CD4-positive, alpha-beta T cell treated with Interleukin-17A for 4 hours (primary cell): ENCODE results near the gene TRIM29.
"Not testable (repeated sequence)": the region's sequence is repeated elsewhere in the genome, so short reads cannot be mapped to it uniquely, and the experiment has no call there.

Experiments
- DNase-seq: peaks from one replicate; pipeline ENCODE4 v3.0.0-alpha.2; 2020; ENCODE audit warnings: mixed read lengths

The TRIM29 gene, protein sequence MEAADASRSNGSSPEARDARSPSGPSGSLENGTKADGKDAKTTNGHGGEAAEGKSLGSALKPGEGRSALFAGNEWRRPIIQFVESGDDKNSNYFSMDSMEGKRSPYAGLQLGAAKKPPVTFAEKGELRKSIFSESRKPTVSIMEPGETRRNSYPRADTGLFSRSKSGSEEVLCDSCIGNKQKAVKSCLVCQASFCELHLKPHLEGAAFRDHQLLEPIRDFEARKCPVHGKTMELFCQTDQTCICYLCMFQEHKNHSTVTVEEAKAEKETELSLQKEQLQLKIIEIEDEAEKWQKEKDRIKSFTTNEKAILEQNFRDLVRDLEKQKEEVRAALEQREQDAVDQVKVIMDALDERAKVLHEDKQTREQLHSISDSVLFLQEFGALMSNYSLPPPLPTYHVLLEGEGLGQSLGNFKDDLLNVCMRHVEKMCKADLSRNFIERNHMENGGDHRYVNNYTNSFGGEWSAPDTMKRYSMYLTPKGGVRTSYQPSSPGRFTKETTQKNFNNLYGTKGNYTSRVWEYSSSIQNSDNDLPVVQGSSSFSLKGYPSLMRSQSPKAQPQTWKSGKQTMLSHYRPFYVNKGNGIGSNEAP

DNA sequence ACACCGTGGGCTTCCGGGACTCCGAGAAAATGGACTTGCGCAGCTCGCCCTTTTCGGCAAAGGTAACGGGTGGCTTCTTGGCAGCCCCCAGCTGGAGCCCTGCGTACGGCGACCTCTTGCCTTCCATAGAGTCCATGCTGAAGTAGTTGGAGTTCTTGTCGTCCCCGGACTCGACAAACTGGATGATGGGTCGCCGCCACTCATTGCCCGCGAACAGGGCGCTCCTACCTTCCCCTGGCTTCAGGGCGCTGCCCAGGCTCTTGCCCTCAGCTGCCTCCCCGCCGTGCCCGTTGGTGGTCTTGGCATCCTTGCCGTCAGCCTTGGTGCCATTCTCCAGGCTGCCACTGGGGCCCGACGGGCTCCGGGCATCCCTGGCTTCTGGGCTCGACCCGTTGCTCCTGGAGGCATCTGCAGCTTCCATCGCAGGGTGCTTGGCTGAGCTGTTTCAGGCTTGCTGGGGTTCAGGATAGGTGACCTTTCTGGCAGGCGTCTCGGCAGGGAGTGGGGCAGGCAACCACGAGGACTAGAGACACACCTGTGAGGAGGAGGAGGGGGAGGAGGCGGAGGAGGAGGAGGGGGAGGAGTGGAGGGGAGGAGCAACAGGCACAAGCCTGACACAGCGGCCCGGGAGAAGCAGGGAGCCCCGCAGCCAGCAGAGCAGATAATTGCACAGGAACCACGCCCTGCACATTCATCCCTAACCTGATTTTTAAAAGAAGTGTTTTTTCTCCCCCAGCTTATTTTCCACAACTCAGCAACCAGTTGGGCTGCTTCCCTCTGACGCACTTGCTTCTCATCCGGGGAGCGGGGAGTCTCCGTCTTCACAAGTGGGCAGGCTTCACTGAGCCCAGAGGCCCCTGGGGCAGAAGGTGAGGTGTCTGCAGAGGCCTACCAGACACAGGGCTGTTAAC lies at the start of gene TRIM29:
TRIM29 (minus strand) TSS at position 503 of the 911 bp plus-strand sequence; CDS start at position 421, 82 bp downstream.
- no peak for DNase-seq

DNA sequence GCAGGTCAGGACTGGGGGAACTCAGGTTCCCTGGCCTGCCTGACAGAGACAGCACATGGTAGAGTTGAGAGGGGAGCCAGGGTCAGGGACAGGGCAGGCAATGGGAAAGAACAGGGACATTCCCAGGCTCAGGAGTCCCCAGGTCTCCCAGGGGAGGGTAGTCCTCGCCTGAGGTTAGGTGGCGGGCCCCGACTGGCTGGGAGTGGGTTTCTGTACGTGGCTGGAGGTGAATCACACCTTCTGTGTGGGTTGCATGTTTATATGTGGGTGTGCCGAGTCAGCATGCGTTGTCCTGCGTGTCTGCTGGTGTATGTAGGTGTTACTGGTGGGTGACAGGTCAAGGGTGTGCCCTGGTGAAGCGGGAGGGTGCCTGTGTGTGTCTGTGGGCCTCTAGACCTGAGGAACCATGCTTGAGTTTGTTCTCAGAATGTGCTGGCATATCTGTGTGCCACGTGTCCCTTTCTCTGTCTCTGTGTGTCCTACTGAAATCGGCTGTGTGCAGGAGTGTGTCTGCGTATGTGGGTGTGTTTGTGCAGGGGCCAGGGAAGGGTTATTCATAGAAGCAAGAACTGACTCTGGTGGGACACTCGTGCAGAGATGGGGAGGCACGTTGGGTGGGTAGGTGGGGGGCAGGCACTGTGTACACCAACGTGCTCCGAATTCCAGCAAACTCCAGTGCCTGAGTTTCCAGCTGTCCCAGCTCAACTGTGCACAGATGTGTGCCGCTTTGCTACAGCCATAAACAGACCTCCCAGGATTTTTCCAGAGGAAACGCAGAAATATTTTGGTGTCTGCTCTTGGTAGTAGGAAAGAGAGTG lies 49.1 kb upstream of the TRIM29 start:
- no peak for DNase-seq

DNA sequence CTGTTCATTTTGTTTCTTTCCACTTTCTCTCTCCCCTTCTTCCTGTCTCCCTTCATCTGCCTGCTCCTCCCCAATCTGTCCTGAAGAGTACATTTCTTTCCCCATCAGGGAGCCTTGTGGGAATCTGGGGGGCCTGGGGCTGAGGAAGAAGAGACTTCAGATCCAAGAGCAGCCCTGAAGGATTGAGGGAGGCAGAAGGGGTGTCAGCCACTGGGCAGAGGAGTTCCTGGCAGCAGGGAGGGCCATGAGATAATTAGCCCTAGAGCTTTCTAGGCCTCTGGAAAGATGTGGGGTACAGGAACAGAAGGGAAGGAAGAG lies 48.5 kb upstream of the TRIM29 start:
- no peak for DNase-seq

DNA sequence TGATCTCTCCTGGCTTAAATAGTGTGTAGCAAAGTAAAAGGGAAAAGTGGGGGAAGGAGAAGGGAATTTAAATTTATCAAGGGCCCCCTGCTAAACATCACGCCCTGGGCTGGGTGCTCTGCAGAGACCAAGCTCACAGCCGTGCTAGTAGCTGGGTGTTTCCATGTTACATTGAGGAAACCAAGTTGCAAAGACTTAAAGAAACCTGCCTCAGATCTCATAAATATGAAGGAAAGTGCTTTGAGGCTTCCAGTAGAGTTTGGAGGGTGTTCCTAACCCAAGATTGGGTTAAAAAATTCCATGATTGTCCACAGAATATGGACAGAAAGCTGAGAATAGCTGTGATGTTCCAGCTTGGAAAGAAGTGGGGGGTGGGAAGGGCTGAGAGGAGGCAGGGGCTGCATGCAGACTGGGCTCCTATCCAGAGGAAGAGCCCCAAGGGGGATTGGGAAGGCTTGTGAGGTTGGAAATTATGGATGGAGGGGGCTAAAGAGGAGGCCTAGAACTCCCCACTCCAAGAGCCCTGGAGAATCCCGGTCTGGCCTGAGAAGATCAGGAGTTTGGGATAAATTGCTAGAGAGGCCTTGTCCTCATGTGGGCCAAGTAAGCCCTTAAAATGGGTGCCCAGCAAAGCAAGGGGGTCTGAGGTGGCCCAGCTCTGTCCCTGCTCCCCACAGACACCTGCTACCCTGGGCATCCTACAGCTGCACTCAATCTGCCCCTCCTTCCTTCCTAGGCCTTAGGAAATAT lies 48.0 kb upstream of the TRIM29 start:
- DNase-seq: no peak

DNA sequence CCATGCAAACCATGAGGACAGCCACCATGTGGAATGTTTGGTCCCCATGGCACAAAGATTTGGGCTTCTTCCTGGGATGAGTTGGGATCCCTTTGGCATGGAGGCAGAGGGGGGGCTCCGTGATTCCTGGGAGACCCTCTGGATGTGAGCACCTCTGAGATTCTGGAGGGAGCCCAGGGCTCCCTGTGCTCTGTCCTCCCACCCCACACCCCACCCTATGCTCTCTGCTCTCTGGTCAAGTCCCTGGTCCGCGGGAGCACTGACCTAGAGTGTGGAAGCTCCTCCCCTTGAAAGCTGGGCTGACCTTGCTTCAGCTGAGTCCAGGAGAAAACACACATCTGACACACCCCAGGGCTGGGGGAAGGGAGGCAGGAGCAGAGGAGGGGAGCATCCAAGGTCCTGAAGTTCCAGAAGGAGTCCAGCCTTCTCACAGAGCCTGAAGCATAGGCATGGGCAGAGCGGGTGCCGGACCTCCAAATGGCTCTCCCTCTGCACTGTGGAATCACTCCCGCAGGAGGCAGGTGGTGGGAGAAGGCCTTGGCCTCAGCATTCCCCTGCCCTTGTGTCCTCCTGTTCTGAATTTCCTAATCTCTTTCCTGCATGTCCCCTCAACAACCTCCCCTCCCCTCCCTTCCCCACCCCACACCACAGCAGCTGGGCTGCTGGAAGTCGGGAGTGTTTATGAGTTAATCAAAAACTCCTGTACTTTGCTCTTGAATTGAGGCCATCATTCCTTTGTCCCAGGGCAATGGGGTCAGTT lies 47.2 kb upstream of the TRIM29 start:
- no peak for DNase-seq

DNA sequence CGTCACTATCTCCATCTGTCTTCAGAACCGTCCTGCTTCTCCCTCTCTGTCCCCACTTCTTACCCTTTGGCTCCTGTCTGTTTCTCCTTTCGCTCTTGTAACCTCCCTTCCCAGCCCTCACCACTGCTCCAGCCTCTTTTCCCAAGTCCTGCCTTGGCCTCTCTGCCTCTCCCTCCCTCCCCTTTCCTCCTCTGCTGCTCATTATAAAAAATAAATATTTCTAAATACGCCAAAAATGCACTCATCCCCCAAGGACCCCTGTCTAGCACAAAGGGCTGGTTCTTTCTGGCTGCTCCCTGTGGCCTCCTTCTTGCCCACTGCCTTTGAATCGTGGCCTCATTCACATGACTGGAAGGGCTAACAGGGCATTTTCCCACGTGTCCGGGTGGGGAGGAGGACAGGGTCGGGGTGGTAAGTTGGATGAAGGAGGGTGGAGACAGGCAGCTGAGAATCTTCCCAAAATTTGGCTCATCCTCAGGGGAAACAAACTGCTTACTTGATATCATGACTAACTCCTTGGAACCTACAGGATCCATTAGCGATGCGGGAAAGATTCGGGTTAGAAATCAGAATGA lies 46.5 kb upstream of the TRIM29 start:
- DNase-seq: no peak

DNA sequence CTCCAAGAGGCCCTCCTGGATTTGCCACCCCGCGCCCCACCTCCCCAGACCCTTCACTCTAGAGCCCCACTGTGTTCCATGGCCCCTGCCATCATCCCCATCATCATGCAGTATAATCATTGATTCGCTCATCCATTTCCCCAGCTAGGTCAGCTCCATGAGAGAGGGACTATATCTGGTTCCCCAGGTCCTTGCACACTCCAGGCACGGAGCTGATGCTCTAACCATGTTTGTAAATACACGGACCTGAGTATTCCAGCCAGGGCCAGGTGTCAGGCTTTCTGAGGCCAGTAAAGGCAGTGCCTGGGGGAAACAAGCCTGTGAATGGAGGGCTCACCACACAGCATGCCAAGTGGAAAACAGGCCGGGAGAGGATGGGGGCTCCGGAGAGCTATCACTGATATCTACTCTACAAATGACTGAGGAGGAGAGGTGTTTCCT lies 45.8 kb upstream of the TRIM29 start:
- no peak for DNase-seq

DNA sequence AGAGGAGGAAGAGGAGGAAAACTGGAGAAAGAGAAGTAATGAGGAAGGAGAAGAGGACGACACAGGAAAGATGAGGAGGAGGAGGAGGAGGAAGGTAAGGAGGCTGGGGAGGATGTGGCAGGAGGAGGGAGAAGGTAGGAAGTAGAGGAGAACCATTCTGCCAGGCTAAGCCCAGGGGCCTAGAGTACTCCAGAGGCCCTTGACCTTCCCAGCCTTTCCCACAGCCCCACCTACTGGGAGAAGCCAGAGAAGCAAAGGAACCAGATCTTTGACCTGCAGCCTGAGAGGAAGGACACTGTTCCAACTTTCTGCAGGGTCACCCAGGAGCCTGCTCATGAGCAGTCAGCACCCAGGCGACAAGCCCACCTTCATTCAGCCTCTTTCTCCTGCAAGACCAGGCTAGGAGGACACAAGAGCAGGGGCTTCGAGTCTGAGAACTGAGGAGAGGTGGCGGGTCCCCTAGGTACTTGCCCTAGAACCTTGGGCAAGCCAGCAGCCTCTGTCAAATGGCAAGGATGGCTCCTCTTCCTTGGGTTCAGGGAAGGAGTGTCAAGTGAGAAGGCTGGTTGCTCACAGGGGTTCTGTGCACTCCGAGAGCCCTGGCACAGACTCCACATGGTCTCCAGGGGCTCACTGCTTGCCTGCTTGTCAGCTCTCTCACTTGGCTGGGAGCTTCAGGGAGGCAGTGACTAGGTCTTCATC lies 45.0 kb upstream of the TRIM29 start:
- DNase-seq: no peak

DNA sequence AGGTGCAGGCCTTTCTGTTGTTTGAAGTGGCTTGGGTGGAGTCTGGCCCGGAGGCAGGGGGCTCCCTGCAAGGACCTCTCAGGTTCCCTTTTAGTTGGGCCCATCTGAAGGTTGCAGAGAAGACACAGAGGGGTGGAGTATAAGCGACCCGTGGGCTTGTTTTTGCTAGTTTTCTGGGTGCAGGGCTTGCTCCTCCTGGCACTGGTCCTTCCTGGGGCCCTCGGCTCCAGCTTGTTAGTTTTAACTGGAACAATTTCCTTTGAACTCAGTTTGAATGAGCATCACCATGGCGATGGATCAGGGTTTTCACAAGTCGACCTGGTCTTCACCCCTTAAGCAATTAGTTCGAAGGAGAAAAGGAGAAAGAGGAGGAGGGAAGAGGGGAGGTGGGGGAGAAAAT lies 44.5 kb upstream of the TRIM29 start:
- DNase-seq: no peak

DNA sequence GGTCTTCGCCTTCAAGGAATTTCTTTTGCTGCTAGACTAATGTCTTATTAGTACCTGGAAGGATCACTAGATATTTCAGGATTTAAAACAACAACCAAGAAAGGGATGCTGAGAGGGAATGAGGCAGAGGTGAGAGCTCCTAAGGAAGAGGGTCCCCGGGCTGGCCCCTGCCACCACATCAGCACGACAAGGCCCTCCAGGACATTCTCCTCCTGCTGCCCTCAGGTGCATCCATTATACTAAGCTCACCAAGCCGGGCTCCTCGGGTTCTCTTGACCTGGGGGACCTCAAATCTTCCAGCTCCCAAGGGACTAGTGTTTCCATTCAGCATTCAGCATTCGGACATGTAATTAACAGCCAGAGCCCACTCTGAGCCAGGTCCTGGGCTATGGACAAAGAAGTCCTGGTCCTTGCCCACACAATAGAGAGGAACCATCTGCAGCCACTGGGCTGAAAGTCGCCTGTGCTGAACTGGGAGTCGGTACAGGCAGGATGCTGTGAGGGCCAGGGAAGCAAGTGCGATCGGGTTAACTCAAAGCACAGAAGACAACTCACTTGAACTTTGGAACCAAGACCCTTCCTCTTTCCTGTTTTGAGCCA lies 43.6 kb upstream of the TRIM29 start:
- no peak for DNase-seq

DNA sequence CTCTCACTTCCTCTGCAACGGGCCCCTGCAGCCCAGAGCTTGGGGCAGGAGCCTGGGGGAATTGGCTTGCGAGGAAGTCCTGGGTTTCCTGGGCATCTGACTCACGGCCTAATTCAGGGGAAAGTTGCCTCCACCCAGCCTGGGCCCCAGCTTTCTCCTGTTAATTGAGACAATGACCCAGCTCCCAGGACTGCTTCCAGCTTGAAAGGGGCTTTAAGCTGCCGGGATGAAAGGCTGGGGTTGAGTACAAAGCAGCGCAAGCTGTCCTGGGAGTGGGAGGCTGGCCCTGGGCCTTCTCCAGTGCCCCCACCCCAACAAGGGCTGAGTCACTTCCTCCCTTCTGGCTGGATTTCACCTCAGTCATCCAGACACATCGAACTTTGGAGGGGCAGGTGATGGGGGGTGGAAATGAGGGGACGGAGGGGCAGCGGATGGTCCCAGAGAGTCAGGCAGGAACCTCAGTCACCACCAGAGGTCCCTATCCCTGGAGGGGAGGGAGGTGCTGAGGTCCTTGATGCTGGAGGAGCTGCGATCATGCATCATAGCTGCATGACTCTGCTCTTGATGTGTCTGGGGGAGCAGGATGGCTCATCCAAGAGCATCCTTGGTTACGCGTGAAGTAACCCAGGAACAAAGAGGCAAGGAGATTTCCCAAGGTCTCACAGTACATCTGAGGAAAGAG lies 42.8 kb upstream of the TRIM29 start:
- DNase-seq: no peak

DNA sequence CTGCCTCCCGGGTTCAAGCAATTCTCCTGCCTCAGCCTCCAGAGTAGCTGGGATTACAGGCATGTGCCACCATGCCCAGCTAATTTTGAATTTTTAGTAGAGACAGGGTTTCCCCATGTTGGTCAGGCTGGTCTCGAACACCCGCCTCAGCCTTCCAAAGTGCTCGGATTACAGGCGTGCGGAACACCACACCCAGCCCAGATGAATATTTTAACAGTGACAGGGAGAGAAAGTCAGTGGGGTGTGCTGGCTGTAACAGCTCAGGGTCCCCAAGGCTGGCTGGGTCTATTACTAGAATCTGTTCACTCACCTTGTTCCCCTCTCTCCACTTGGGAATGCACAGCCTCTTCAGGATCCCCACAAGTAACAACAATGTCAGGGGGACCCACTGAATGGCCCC lies 42.1 kb upstream of the TRIM29 start:
- not testable (repeated sequence) for DNase-seq

DNA sequence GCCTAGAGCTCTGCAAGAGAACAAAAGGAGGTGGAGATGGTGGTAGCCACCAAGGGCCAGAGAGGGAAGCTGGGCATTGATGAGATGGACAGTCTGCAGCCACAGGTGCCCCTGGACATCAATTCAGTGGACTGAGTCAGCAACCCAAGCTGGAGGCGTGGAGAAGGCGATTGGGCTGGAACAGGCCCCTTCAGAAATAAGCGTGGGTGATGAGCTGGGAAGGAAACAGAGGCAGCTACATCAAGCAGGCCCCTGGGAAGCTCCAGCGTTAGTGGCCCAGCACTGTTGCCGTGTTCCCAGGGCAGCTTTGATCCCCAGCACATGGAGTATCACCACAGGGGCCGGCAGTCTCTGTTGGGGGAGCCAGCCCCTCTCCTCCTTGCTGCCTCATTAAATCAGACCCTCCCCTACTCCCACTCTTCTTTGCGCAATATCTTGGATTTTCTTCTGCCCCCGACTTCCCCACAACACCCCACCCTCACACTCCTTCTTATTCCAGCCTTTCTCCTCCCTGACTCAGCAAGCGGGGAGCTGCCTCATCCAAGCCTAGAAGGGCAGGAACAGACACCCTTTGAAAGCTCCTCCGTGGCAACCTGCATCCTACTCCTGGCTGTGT lies 41.3 kb upstream of the TRIM29 start:
- DNase-seq: no peak

DNA sequence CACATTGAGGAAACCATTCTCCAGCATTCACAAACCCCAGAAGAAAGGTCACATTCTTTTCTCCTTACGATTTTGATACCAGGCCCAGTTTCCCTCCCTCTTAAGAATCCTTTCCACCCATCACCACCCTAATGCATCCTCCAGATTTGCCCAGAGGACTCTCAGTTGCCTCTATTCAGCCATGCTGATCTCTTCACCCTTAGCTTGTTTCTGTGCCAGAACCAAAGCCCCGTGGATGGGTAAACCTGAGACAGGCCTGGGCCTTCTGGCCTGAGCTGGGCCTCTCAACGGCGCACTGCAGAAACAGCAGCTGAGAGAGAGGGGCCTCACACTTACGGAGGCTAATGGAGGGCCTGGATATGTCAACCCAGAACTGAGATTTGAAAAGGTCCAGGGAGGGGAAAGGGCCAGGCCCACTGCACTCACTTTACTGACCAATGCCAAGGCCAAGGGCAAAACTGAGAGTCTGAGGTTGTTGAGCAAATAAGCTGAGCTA lies 40.7 kb upstream of the TRIM29 start:
- DNase-seq: no peak

DNA sequence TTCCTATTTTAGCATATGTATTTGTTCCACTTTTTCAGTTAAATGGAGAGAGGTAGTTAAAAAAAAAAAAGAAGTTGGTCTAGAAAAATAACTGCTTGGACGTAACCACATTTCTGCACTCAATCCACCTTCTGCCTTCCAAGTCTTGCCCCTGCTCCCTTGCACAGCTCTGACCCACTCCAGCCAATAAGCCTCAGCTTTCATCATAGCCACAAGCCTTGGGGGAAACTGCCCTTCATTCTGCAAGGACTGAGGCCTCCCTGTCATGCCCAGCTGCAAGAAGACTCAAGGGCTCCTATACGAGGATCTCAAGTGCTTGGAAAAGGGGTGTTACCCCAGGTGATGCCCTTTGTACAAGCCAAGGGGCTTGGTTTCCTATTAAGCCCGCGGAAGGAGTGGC lies 37.0 kb upstream of the TRIM29 start:
- no peak for DNase-seq

DNA sequence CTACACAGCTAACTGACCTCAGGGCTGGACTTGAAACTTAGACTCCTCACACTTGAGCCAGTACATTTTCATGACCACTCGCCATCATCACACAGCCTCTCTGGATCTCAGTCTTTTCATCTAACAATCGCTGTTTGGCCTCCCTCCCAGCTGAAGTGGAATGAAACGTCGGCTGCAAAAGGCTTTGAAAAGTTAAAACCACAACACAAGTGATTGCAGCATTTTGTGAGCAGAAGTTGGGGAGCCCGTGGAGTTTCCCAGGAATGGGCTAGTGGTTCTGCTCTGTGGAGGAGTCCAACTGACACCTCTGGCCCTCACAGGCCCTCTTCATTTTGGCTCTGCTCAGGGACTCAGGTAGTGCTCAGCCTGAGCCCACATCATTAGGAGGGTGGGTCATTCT lies 35.9 kb upstream of the TRIM29 start:
- no peak for DNase-seq

DNA sequence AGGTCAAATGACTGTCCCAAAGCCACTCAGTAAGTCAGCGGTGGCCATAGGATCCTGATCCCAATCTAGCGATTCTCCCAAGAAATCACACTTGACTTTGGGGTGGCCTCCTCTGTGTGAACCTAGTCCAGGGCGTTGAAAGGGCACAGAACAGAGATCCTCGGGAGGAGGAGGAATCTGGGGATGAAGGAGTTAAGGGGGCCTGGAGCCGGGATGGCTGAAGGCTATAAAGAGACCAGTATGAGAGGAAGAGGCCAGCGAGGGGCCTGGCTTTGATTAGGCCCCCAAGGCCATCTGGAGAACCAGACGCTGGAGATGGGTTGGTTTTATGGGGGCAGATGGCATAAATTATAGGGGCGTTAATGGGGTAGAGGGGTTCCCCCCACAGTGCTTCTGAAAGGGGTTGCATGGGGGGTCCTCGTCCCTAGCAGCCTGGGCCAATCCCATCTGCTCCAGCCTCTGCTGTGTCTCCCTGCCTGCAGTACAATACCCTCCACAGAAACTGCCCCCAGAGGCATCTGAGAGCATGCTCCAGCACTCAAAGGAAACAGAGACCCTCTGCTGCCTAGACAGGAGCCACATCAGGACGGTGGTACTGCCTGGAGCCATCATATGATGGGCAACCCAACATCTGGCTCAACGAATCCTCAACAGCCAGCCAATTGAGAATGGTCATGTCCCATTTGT lies 35.2 kb upstream of the TRIM29 start:
- DNase-seq: no peak
